A549 (cell line): ENCODE data around the gene CLMN. TPM values are rescaled to one million over a fixed set of nuclear protein-coding genes. Genes with fewer than 3 reads are reported as not detected.

Source experiments
- ATAC-seq, 2 experiments: fragments of 200-7000 bp in 1 of 2; fragments of >200 bp in 1 of 2; cut with Nextera tagmentation in 1 of 2; cut with Tn5 transposase in 1 of 2; 3 replicates each; pipeline versions ENCODE4 v1.8.0 to v1.9.1; 2018 to 2020; ENCODE audit warnings: mild to moderate bottlenecking in 1 of 2, moderate library complexity in 1 of 2
- CTCF ChIA-PET: fragments of 300-600 bp; sonication (Branson Sonifier 250); formaldehyde crosslinking; extraction: SDS; loops from one replicate; lab custom pipeline; 2021; ENCODE audit warnings: antibody characterized with exemption, inconsistent platforms; lab: Yijun Ruan, JAX
- POLR2A ChIA-PET: fragments of 350-600 bp; formaldehyde crosslinking; extraction: SDS; loops from one replicate; lab custom pipeline; 2021; ENCODE audit warnings: antibody characterized with exemption, inconsistent platforms; lab: Yijun Ruan, JAX
- DNase-seq, 2 experiments: peaks; one replicate each; pipeline versions ENCODE4 v3.0.0 to v3.0.0-alpha.2; 2011 to 2016; ENCODE audit warnings: low read depth in 1 of 2, low spot score in 1 of 2
- FAIRE-seq: peaks from 2 replicates; lab custom pipeline; 2011; peaks lifted over from hg19 to GRCh38; lab: Jason Lieb, UNC
- H3K27ac ChIP-seq, 2 experiments: fragments of >200 bp; sonication (Bioruptor Twin); formaldehyde crosslinking; 3 replicates each; pipeline ENCODE4 v1.5.1; 2016 to 2017
- H3K4me1 ChIP-seq: fragments of >200 bp; sonication (Bioruptor Twin); formaldehyde crosslinking; 3 replicates; pipeline ENCODE4 v1.6.1; 2016
- H3K4me2 ChIP-seq: fragments of >200 bp; sonication (Bioruptor Twin); formaldehyde crosslinking; 3 replicates; pipeline ENCODE4 v1.6.1; 2016
- H3K4me3 ChIP-seq: fragments of >200 bp; sonication (Bioruptor Twin); formaldehyde crosslinking; 3 replicates; pipeline ENCODE4 v1.5.1; 2016
- H3K9me3 ChIP-seq: fragments of >200 bp; sonication (Bioruptor Twin); formaldehyde crosslinking; 3 replicates; pipeline ENCODE4 v1.6.1; 2016
- ATOH8 ChIP-seq: fragments of 250-450 bp; sonication (Bioruptor Pico); IDR thresholded peaks from 2 replicates; pipeline ENCODE4 v1.5.0; 2020; ENCODE audit warnings: low read depth, mild to moderate bottlenecking, moderate library complexity
- CBX2 ChIP-seq: fragments of 200-600 bp; sonication (generic); IDR thresholded peaks from 2 replicates; pipeline ENCODE4 v1.6.1; 2016; ENCODE audit warnings: low read depth, mild to moderate bottlenecking, borderline replicate concordance
- CEBPB ChIP-seq, 2 experiments: fragments of >200 bp in 1 of 2; sonication (Bioruptor Twin) in 1 of 2; formaldehyde crosslinking in 1 of 2; IDR thresholded peaks; 2 replicates each; pipeline ENCODE4 v1.6.1; 2012 to 2016
- CHD4 ChIP-seq: fragments of 200-600 bp; sonication (generic); IDR thresholded peaks from 2 replicates; pipeline ENCODE4 v1.6.1; 2016; ENCODE audit warnings: antibody characterized with exemption, mild to moderate bottlenecking, borderline replicate concordance
- EHMT2 ChIP-seq: fragments of 200-600 bp; sonication (generic); IDR thresholded peaks from 2 replicates; pipeline ENCODE4 v1.6.1; 2016; ENCODE audit warnings: antibody characterized with exemption, low read depth, mild to moderate bottlenecking, moderate library complexity
- GATA3 ChIP-seq: IDR thresholded peaks from 2 replicates; pipeline ENCODE4 v1.6.1; 2012; ENCODE audit warnings: borderline replicate concordance
- HDAC2 ChIP-seq: fragments of 200-600 bp; sonication (generic); IDR thresholded peaks from 2 replicates; pipeline ENCODE4 v1.6.1; 2016
- HMGXB4 ChIP-seq: fragments of 250-450 bp; sonication (Bioruptor Pico); IDR thresholded peaks from 2 replicates; pipeline ENCODE4 v1.5.0; 2021; ENCODE audit warnings: mild to moderate bottlenecking, moderate library complexity, borderline replicate concordance
- JUN ChIP-seq, 2 experiments: fragments of >200 bp; sonication (Bioruptor Twin); formaldehyde crosslinking; IDR thresholded peaks; 2 replicates in 1 of 2; 3 replicates in 1 of 2; pipeline ENCODE4 v1.6.1; 2016 to 2017
- KDM1A ChIP-seq: fragments of 200-600 bp; sonication (generic); IDR thresholded peaks from 2 replicates; pipeline ENCODE4 v1.6.1; 2016; ENCODE audit warnings: low read depth, mild to moderate bottlenecking
- MAFK ChIP-seq: fragments of 450-650 bp; IDR thresholded peaks from 2 replicates; pipeline ENCODE4 v1.6.1; 2014; ENCODE audit not compliant: partially characterized antibody
- MYC ChIP-seq: IDR thresholded peaks from 2 replicates; pipeline ENCODE4 v1.6.1; 2012; ENCODE audit warnings: mild to moderate bottlenecking, inconsistent platforms, low read length, improper control_type of control experiment, borderline replicate concordance
- PBX3 ChIP-seq: IDR thresholded peaks from 2 replicates; pipeline ENCODE4 v1.6.1; 2012
- POLR2A ChIP-seq: IDR thresholded peaks from 2 replicates; pipeline ENCODE4 v1.6.1; 2012; ENCODE audit warnings: mild to moderate bottlenecking, low read length
- POLR2AphosphoS2 ChIP-seq: conservative IDR thresholded peaks from 2 replicates; pipeline ENCODE4 v1.6.1; 2012; ENCODE audit warnings: low read length, improper control_type of control experiment, inconsistent platforms
- RAD21 ChIP-seq, 2 experiments: fragments of >200 bp in 1 of 2; sonication (Bioruptor Twin) in 1 of 2; formaldehyde crosslinking in 1 of 2; IDR thresholded peaks in 1 of 2; conservative IDR thresholded peaks in 1 of 2; 2 replicates in 1 of 2; 3 replicates in 1 of 2; pipeline ENCODE4 v1.6.1; 2012 to 2018; ENCODE audit warnings: inconsistent platforms in 1 of 2
- RARB ChIP-seq: fragments of 250-450 bp; sonication (Bioruptor Pico); IDR thresholded peaks from 2 replicates; pipeline ENCODE4 v1.8.0; 2021; ENCODE audit warnings: mild to moderate bottlenecking, moderate library complexity
- REST ChIP-seq: fragments of 200-600 bp; sonication (generic); IDR thresholded peaks from 2 replicates; pipeline ENCODE4 v1.6.1; 2016; ENCODE audit warnings: antibody characterized with exemption, mild to moderate bottlenecking, moderate library complexity
- RFX5 ChIP-seq: fragments of 450-650 bp; IDR thresholded peaks from 2 replicates; pipeline ENCODE4 v1.7.1; 2014; ENCODE audit warnings: antibody characterized with exemption, mild to moderate bottlenecking, moderate library complexity
- RNF2 ChIP-seq: fragments of 200-600 bp; sonication (generic); IDR thresholded peaks from 2 replicates; pipeline ENCODE4 v1.6.1; 2016; ENCODE audit warnings: low read depth, mild to moderate bottlenecking, antibody characterized with exemption, moderate library complexity, borderline replicate concordance
- SREBF2 ChIP-seq: fragments of 450-650 bp; IDR thresholded peaks from 2 replicates; pipeline ENCODE4 v1.6.1; 2014; ENCODE audit warnings: mild to moderate bottlenecking, moderate library complexity
- TP53 ChIP-seq: fragments of 250-450 bp; sonication (Bioruptor Pico); IDR thresholded peaks from 2 replicates; pipeline ENCODE4 v1.5.0; 2021; ENCODE audit warnings: mild to moderate bottlenecking, moderate library complexity
- ZFP36 ChIP-seq: fragments of 450-650 bp; IDR thresholded peaks from 2 replicates; pipeline ENCODE4 v1.6.1; 2014; ENCODE audit warnings: borderline replicate concordance; ENCODE audit not compliant: partially characterized antibody
- ZSCAN20 ChIP-seq: fragments of 250-450 bp; sonication (Bioruptor Pico); IDR thresholded peaks from 2 replicates; pipeline ENCODE4 v1.8.0; 2022; ENCODE audit warnings: mild to moderate bottlenecking, moderate library complexity
- WGBS: methylation state at CpG from one replicate; pipeline ENCODE4 v1.1.6; 2017; ENCODE audit errors: missing lambda C conversion rate; 5-methylcytosine and 5-hydroxymethylcytosine counted together
- polyA plus RNA-seq, 4 experiments: library from polyadenylated mRNA; depleted of rRNA in 3 of 4; stranded (reverse); fragments of >200 nt; fragmentation: RNase III in 1 of 4; extraction: RNeasy Plus Mini Kit Qiagen cat#74134 plus additional on column Dnase treatment in 1 of 4; gene quantifications; 2 replicates in 3 of 4; 3 replicates in 1 of 4; pipeline ENCODE4 v1.2.3, GENCODE V29; 2011 to 2017
- TF ChIP-seq, protein P1 (sequence below): IDR thresholded peaks from 2 replicates; pipeline ENCODE4 v1.6.1; 2012; ENCODE audit warnings: low read depth, borderline replicate concordance

The CLMN gene
- polyA plus RNA-seq, 2 of the 4 experiments (the other 2 are of a cell fraction): 2.9 to 10.6 TPM

DNA sequence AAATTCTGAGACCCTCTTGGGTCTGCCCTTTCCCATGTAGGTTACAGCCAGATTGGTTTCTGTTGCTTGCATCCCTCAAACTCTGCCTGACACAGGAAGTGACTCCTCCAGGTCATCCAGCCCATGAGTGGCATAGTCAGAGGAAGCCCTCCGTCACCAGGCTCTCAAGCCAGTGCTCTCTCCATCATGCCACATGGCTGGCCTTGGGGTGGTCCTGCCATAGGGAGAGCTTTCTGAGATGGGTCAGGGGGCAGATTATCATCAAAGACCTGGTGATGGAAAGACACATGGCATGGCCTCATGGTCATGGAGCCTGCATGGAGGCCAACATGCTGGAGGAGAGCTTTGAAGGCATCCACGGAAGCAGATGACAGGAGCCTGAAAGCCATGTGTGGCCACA is 15.4 kb upstream of the CLMN start:
- no peak for ATAC-seq
- DNase-seq: no peak
- FAIRE-seq: no peak
- no peak for TF ChIP-seq RFX5
- TF ChIP-seq POLR2AphosphoS2: no peak
- TF ChIP-seq RNF2: no peak
- TF ChIP-seq CEBPB (IDR thresholded peaks at IDR 0.05): no peak
- no peak for TF ChIP-seq CBX2
- TF ChIP-seq RAD21 (conservative IDR thresholded peaks at IDR 0.05 in 1 of 2, IDR thresholded peaks at IDR 0.05 in 1 of 2): no peak
- no peak for TF ChIP-seq HDAC2
- TF ChIP-seq, protein P1, sequence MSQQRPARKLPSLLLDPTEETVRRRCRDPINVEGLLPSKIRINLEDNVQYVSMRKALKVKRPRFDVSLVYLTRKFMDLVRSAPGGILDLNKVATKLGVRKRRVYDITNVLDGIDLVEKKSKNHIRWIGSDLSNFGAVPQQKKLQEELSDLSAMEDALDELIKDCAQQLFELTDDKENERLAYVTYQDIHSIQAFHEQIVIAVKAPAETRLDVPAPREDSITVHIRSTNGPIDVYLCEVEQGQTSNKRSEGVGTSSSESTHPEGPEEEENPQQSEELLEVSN: no peak
- no peak for TF ChIP-seq REST
- TF ChIP-seq CHD4: no peak
- TF ChIP-seq PBX3: no peak
- TF ChIP-seq POLR2A: no peak
- no peak for TF ChIP-seq EHMT2
- TF ChIP-seq ATOH8 (CRISPR knock-in tag): no peak
- TF ChIP-seq GATA3: no peak
- TF ChIP-seq ZSCAN20: no peak
- 85% methylated on average over 1 of the region's 2 CpGs for WGBS
- CTCF ChIA-PET: no interaction called here
- POLR2A ChIA-PET: interaction anchor here (0.6 kb wide), 1 partner anchor 176 kb away, joined by 4 read pairs; no protein-coding TSS in a partner anchor
- H3K27ac ChIP-seq: no peak overlapping the region
- no peaks in the 10 kb centered on the region for H3K9me3 ChIP-seq
- H3K4me1 ChIP-seq: peaks cover 10% of the 10 kb centered on the region
- H3K4me3 ChIP-seq: no peak overlapping the region
- no peak overlapping the region for H3K4me2 ChIP-seq

GRCh38 chr14:95334044-95334443 is 14.3 kb upstream of the CLMN start:
- CTCF ChIA-PET: no interaction called here

More at GRCh38 chr14:95334044-95334443, 14.3 kb upstream of the CLMN start:
- Histone ChIP-seq H3K4me2 (no peak overlapping the region), H3K4me3 (no peak overlapping the region), H3K4me1 (no peaks in the 10 kb centered on the region; the same call in 2 of the 3 replicates), H3K9me3 (no peaks in the 10 kb centered on the region), H3K27ac (no peak overlapping the region)
- ATAC-seq: no peak
- no peak for DNase-seq
- WGBS: 60% methylated on average over 6 of the region's 6 CpGs
- TF ChIP-seq RARB (CRISPR knock-in tag): no peak
- no peak for TF ChIP-seq HMGXB4 (CRISPR knock-in tag)
- no peak for TF ChIP-seq KDM1A
- no peak for TF ChIP-seq ZFP36
- TF ChIP-seq MAFK: no peak
- no peak for TF ChIP-seq JUN (IDR thresholded peaks at IDR 0.05)
- TF ChIP-seq PBX3: no peak
- no peak for TF ChIP-seq SREBF2
- no peak for TF ChIP-seq ZSCAN20
- TF ChIP-seq MYC: no peak
- TF ChIP-seq TP53 (CRISPR knock-in tag): no peak
- no peak for FAIRE-seq
- POLR2A ChIA-PET: no interaction called here
